K562 (cell line): ENCODE data around the gene UBE2O. TPM values are rescaled to one million over a fixed set of nuclear protein-coding genes. Genes with fewer than 3 reads are reported as not detected.

Experiments used
- ATAC-seq: fragments of 200-7000 bp; cut with Tn5 transposase; 3 replicates; pipeline ENCODE4 v1.9.1; 2020; ENCODE audit warnings: moderate library complexity
- BruUV-seq: library from RNA; stranded (reverse); fragments of 400-500 nt; replicated peaks from 2 replicates; lab custom pipeline; 2021; lab: Mats Ljungman, UMichigan
- CTCF ChIA-PET: fragments of 300-600 bp; formaldehyde crosslinking; extraction: SDS; loops from one replicate; lab custom pipeline; 2021; ENCODE audit warnings: low intra/inter-chr PET ratio; lab: Yijun Ruan, JAX
- POLR2A ChIA-PET: fragments of 300-600, 350-650 bp; sonication (Branson Sonifier 250); formaldehyde crosslinking; extraction: SDS; loops from one replicate; lab custom pipeline; 2021; ENCODE audit warnings: antibody characterized with exemption, inconsistent platforms; lab: Yijun Ruan, JAX
- DNase-seq, 4 experiments: peaks; one replicate each; pipeline versions ENCODE4 v3.0.0 to v3.0.0-alpha.2; 2011 to 2018; ENCODE audit warnings: low spot score in 3 of 4, mixed read lengths in 3 of 4; ENCODE audit errors: extremely low read depth in 1 of 4
- FAIRE-seq: peaks from 2 replicates; lab custom pipeline; 2011; peaks lifted over from hg19 to GRCh38; lab: Jason Lieb, UNC
- H2AFZ ChIP-seq: 2 replicates; pipeline ENCODE4 v1.6.0; 2011; ENCODE audit warnings: low read depth, low read length, control low read depth, inconsistent platforms
- H3K27ac ChIP-seq: fragments of 200-600 bp; 3 replicates; pipeline ENCODE4 v1.8.0; 2011; ENCODE audit warnings: low read depth, mild to moderate bottlenecking, control low read depth, inconsistent platforms, low read length, moderate library complexity, mixed read lengths; ENCODE audit errors: extremely low read depth
- H3K27me3 ChIP-seq, 2 experiments: fragments of 300-600 bp in 1 of 2; 2 replicates in 1 of 2; 3 replicates in 1 of 2; pipeline versions ENCODE4 v1.6.0 to v1.8.0; 2011; ENCODE audit warnings: inconsistent platforms in 2 of 2, low read length in 2 of 2, mild to moderate bottlenecking in 1 of 2, mixed read lengths in 1 of 2, moderate library complexity in 1 of 2; ENCODE audit not compliant: control insufficient read depth in 2 of 2, insufficient read depth in 2 of 2
- H3K36me3 ChIP-seq: fragments of 300-600 bp; 3 replicates; pipeline ENCODE4 v1.8.0; 2011; ENCODE audit warnings: mild to moderate bottlenecking, low read length, inconsistent platforms; ENCODE audit not compliant: control insufficient read depth, insufficient read depth
- H3K4me1 ChIP-seq, 2 experiments: fragments of 200-600 bp in 1 of 2; replicated peaks in 1 of 2; 2 replicates in 1 of 2; 3 replicates in 1 of 2; pipeline versions ENCODE4 v1.5.1 to v1.8.0; 2011; ENCODE audit warnings: inconsistent platforms in 2 of 2, low read length in 2 of 2, mild to moderate bottlenecking in 1 of 2, mixed read lengths in 1 of 2, moderate library complexity in 1 of 2; ENCODE audit not compliant: control insufficient read depth in 2 of 2, insufficient read depth in 2 of 2
- H3K4me2 ChIP-seq: 2 replicates; pipeline ENCODE4 v1.6.1; 2011; ENCODE audit warnings: low read length, control low read depth, inconsistent platforms, mixed read lengths; ENCODE audit not compliant: insufficient read depth
- H3K4me3 ChIP-seq: fragments of 200-600 bp; sonication (generic), shearing (Covaris generic); 2 replicates; pipeline ENCODE4 v1.5.1; 2016; ENCODE audit warnings: control low read depth, inconsistent platforms
- H3K79me2 ChIP-seq: fragments of 200-600 bp; 3 replicates; pipeline ENCODE4 v1.8.0; 2011; ENCODE audit warnings: low read length, inconsistent platforms; ENCODE audit not compliant: control insufficient read depth, insufficient read depth
- H3K9ac ChIP-seq, 2 experiments: 2 replicates each; pipeline versions ENCODE4 v1.6.0 to v1.6.1; 2011; ENCODE audit warnings: low read depth in 2 of 2, low read length in 2 of 2, control low read depth in 1 of 2, inconsistent platforms in 1 of 2, mild to moderate bottlenecking in 1 of 2, mixed read lengths in 1 of 2; ENCODE audit not compliant: insufficient read depth in 1 of 2
- H3K9me1 ChIP-seq: one replicate; pipeline ENCODE4 v1.6.0; 2011; ENCODE audit warnings: inconsistent platforms, mild to moderate bottlenecking, low read length, moderate library complexity; ENCODE audit not compliant: control insufficient read depth, insufficient read depth
- H3K9me3 ChIP-seq: replicated peaks from 2 replicates; pipeline ENCODE4 v1.5.1; 2011; ENCODE audit warnings: low read depth, low read length, inconsistent platforms; ENCODE audit not compliant: control insufficient read depth, insufficient read depth
- H4K20me1 ChIP-seq: replicated peaks from 2 replicates; pipeline ENCODE4 v1.6.1; 2011; ENCODE audit warnings: low read length, inconsistent platforms, mixed read lengths; ENCODE audit not compliant: control insufficient read depth, insufficient read depth
- ATF6 ChIP-seq: sonication (generic); formaldehyde crosslinking; IDR thresholded peaks from 2 replicates; pipeline ENCODE4 v1.4.0; 2020; ENCODE audit warnings: mild to moderate bottlenecking, missing genetic modification reagents
- CBFB ChIP-seq: sonication (generic); formaldehyde crosslinking; IDR thresholded peaks from 2 replicates; pipeline ENCODE4 v1.4.0; 2020; ENCODE audit warnings: mild to moderate bottlenecking, missing genetic modification reagents
- CHD1 ChIP-seq: fragments of 200-600 bp; sonication (generic); IDR thresholded peaks from one replicate; pipeline ENCODE4 v1.6.1; 2012; ENCODE audit warnings: mild to moderate bottlenecking, moderate library complexity, low read length, inconsistent platforms
- CLOCK ChIP-seq: fragments of 250-450 bp; sonication (Bioruptor Pico); IDR thresholded peaks from 2 replicates; pipeline ENCODE4 v1.4.0; 2020; ENCODE audit warnings: mild to moderate bottlenecking, moderate library complexity, borderline replicate concordance
- EGR1 ChIP-seq: fragments of 450-650 bp; conservative IDR thresholded peaks from 2 replicates; pipeline ENCODE4 v1.6.1; 2017; ENCODE audit warnings: mild to moderate bottlenecking
- FOXP1 ChIP-seq: sonication (generic); formaldehyde crosslinking; IDR thresholded peaks from 2 replicates; pipeline ENCODE4 v1.8.0; 2022; ENCODE audit warnings: mild to moderate bottlenecking, missing genetic modification reagents
- KAT7 ChIP-seq: sonication (generic); formaldehyde crosslinking; IDR thresholded peaks from 2 replicates; pipeline ENCODE4 v1.8.0; 2022; ENCODE audit warnings: missing genetic modification reagents, mild to moderate bottlenecking, borderline replicate concordance
- RBM14 ChIP-seq: fragments of 200-400 bp; formaldehyde crosslinking; IDR thresholded peaks from 2 replicates; pipeline ENCODE4 v1.6.1; 2018; ENCODE audit warnings: low read depth, mild to moderate bottlenecking, low read length, moderate library complexity, borderline replicate concordance; ENCODE audit not compliant: insufficient read depth
- TARDBP ChIP-seq: fragments of 450-650 bp; IDR thresholded peaks from 2 replicates; pipeline ENCODE4 v1.6.1; 2016
- TFE3 ChIP-seq: fragments of 450-650 bp; formaldehyde crosslinking; IDR thresholded peaks from 2 replicates; pipeline ENCODE4 v1.4.0; 2020; ENCODE audit warnings: mild to moderate bottlenecking, mixed read lengths
- ZBTB7A ChIP-seq: IDR thresholded peaks from 2 replicates; pipeline ENCODE4 v1.6.1; 2011; ENCODE audit warnings: low read depth, mild to moderate bottlenecking, low read length, moderate library complexity, borderline replicate concordance; ENCODE audit not compliant: control insufficient read depth
- ZFX ChIP-seq: sonication (generic); formaldehyde crosslinking; IDR thresholded peaks from 2 replicates; pipeline ENCODE4 v1.8.0; 2022; ENCODE audit warnings: mild to moderate bottlenecking, missing genetic modification reagents, moderate library complexity
- WGBS: fragments of 100-300 bp; shearing (Covaris generic); methylation state at CpG from one replicate; pipeline ENCODE4 v1.1.6; 2016; ENCODE audit warnings: low coverage, mixed read lengths; ENCODE audit not compliant: insufficient coverage; ENCODE audit errors: missing lambda C conversion rate; 5-methylcytosine and 5-hydroxymethylcytosine counted together
- in situ Hi-C: fragments of 300-500 bp; cut with MboI; formaldehyde crosslinking; loops from 4 replicates; pipeline ENCODE4 v1.15.0; 2018; ENCODE audit warnings: inconsistent platforms, mixed read lengths
- intact Hi-C: fragments of 100-400 bp; cut with micrococcal nuclease; formaldehyde crosslinking; loops from 2 replicates; pipeline ENCODE4 v1.14.2; 2022
- polyA plus RNA-seq, 8 experiments: library from polyadenylated mRNA; depleted of rRNA in 4 of 8; stranded (reverse) in 5 of 8; unstranded in 3 of 8; fragments of >200 nt; fragmentation: Nextera tagmentation in 2 of 8; fragmentation: Illumina TruSeq in 1 of 8; extraction: Ambion mirVana in 2 of 8; extraction: Trizol in 1 of 8; gene quantifications; 2 replicates each; pipeline versions ENCODE4 v1.2.1 to v1.2.3, GENCODE V29; 2011 to 2014; ENCODE audit warnings: inconsistent platforms in 1 of 8, missing spikeins in 1 of 8
- total RNA-seq, 7 experiments: library from RNA; depleted of rRNA in 6 of 7; stranded (reverse); fragments of >200 nt in 6 of 7; fragmentation: Illumina TruSeq in 2 of 7; extraction: Trizol in 2 of 7; gene quantifications; 2 replicates each; pipeline versions ENCODE4 v1.2.1 to v1.2.3, GENCODE V29; 2011 to 2021; ENCODE audit warnings: low replicate concordance in 1 of 7

UBE2O gene
- total and polyA plus RNA-seq, 9 of the 15 experiments (the other 6 are each of a cell fraction or from before 2014, with no cell fraction given), result 1.6 to 39.7 (median 13.3) TPM

- WGBS, result under 1% methylated on average over 16 of the region's 51 CpGs
- FAIRE-seq (no peak), ATAC-seq (peak; percentile 50), DNase-seq (peak in 3 of 4 experiments; percentile 56 to 80 (median 79))
- Histone ChIP-seq H3K27me3 (no peaks in the 10 kb centered on the region), H3K9me1 (no peaks in the 10 kb centered on the region), H3K4me3 (peak overlapping the region; percentile 89), H2AFZ (peak overlapping the region; percentile 100), H3K27ac (peak overlapping the region; percentile 100), H3K9me3 (no peaks in the 10 kb centered on the region; the same call in 1 of the 2 replicates), H4K20me1 (no peaks in the 10 kb centered on the region), H3K79me2 (peaks cover 22% of the 10 kb centered on the region), H3K36me3 (peaks cover 3% of the 10 kb centered on the region; the same call in 1 of the 3 replicates), H3K9ac (peak overlapping the region; percentile 95 to 98), H3K4me2 (peak overlapping the region; percentile 90), H3K4me1 (peaks cover 18 to 39% of the 10 kb centered on the region in 2 experiments; a peak in 4 of 5 replicates)
- in situ Hi-C loops (no loop called here), intact Hi-C loops (no loop called here)
- ChIA-PET CTCF (no interaction called here), POLR2A (interaction anchor here (0.5 to 2.8 kb wide), 20 partner anchors 7 to 1101 kb away, joined by 3 to 17 read pairs (median 4); partner anchors contain the start of gene SPHK1)
- TF ChIP-seq CHD1, result peak; percentile 40
- peak; percentile 68; the same call in 1 of the 2 replicates for TF ChIP-seq ZBTB7A
- TF ChIP-seq ATF6, result peak; percentile 8; the same call in 1 of the 2 replicates
- TF ChIP-seq TFE3 (CRISPR knock-in tag), result no peak
- 0 out of 2 replicates have a peak, but pooled peaks have one; percentile 35 for TF ChIP-seq KAT7 (CRISPR knock-in tag)
- TF ChIP-seq RBM14, result 0 out of 2 replicates have a peak, but pooled peaks have one; percentile 2
- peak; percentile 58; the same call in 1 of the 2 replicates for TF ChIP-seq CBFB (CRISPR knock-in tag)
- peak; percentile 16; the same call in 1 of the 2 replicates for TF ChIP-seq EGR1
- TF ChIP-seq FOXP1 (CRISPR knock-in tag), result 0 out of 2 replicates have a peak, but pooled peaks have one; percentile 7
- peak; percentile 68; the same call in 1 of the 2 replicates for TF ChIP-seq ZFX (CRISPR knock-in tag)
- no peak for TF ChIP-seq CLOCK (CRISPR knock-in tag)
- no peak for TF ChIP-seq TARDBP
- no TSS peak for BruUV-seq
Observed at GRCh38 chr17:76353004-76353598, 99.9 kb downstream of the UBE2O start.
